ENCODE measurements around the gene DPP6.
"Not testable (repeated sequence)": the region's sequence is repeated elsewhere in the genome, so short reads cannot be mapped to it uniquely, and the experiment has no call there.

The DPP6 gene

GRCh38 chr7:154919344-154920225 lies 867.4 kb downstream of the DPP6 start:
- no peak for DNase-seq

GRCh38 chr7:154922472-154922871 lies 870.3 kb downstream of the DPP6 start:
- not testable (repeated sequence) for DNase-seq

- peak; percentile 26 for DNase-seq
Measured at GRCh38 chr7:154927624-154928125, 875.5 kb downstream of the DPP6 start.

GRCh38 chr7:154928136-154929005 lies 876.2 kb downstream of the DPP6 start:
- peak; percentile 81 for DNase-seq

- DNase-seq = no peak
Measured at GRCh38 chr7:154929006-154929726, 877.0 kb downstream of the DPP6 start.

- DNase-seq = no peak
Measured at GRCh38 chr7:154931906-154932305, 879.7 kb downstream of the DPP6 start.

GRCh38 chr7:154934353-154934952 lies 882.3 kb downstream of the DPP6 start:
- not testable (repeated sequence) for DNase-seq

GRCh38 chr7:154937837-154938236 lies 885.6 kb downstream of the DPP6 start:
- DNase-seq = no peak

GRCh38 chr7:154942691-154943090 lies 890.5 kb downstream of the DPP6 start:
- DNase-seq = no peak
